ENCODE data around the gene TAC4.
A peak's percentile ranks its signal among the peaks of the same experiment; 100 is the strongest.

TAC4 gene

DNA sequence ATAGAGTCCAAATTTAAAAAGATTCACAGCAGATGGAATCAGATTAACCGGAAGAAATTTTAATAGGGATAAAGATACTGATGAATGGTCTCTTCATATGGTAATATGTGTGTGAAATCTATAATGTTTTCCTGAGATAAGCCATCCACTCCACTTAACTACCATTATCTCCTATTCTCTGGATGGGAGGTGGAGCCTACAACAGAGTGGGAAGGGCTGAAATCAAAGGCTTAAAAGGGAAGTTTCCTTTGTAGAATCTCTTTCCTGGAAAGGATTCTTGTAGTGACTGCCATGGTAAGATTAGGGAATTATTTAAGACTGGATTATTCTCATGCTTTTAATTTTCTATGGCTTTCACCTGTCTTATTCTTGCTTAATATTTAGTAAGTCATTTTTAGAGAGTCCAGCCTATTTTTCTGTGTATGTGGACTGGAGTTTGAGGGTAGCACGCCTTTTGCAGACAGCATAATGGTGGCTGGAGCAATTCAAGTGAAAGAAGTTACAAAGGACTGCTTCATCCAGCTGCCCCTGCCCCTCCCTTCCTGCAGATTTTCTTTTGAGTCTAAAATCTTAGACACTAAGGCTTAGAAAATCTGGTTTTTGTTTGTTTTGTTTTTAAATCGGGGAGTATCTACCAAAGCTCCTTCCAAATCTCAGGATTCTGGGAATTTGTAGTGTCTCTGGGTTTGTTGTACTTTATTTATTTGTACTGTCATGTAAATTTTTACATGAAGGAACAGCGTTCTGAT lies 32.9 kb downstream of the TAC4 start:
- DNase-seq (ENCODE audit: low read depth, low spot score), result no peak

DNA sequence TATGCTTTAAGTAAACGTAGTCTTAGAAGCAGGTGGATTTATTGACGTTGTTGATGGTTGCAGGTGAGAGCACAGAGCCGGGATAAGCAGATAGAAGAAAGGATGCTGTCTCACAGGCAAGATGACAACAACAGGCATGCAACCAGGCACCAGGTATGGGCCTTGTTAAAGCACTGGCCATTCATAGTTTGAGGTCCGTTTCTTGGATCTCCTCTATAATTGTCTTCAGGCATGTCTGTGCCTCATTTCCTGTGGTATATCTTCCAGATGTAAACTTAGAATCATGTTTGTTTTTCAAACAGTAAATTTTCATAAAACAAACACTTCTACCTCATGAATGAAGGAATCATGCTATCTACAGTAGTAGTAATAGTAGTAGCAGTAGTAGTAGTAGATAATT lies 38.8 kb downstream of the TAC4 start:
- DNase-seq (ENCODE audit: low read depth, low spot score), result no peak

DNA sequence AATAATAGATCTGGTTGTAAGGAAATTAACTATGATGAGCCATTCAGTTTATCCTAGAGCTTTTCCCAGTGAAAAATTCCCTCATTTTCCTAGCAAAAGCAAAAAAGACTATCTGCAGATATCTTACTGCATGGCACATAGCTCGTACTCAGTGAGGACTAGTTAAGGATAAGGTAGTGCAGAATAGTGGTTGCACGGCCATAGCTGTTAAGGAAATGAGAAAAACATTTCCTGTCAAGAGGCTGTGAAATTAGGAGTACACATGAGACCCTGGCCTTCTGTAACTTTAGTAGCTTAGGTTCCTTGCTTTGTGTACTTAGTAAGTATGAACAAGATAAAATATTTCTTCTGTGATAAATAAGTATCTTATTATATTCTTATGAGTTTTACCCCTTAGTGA lies 49.1 kb downstream of the TAC4 start:
- DNase-seq (ENCODE audit: low read depth, low spot score), result no peak

DNA sequence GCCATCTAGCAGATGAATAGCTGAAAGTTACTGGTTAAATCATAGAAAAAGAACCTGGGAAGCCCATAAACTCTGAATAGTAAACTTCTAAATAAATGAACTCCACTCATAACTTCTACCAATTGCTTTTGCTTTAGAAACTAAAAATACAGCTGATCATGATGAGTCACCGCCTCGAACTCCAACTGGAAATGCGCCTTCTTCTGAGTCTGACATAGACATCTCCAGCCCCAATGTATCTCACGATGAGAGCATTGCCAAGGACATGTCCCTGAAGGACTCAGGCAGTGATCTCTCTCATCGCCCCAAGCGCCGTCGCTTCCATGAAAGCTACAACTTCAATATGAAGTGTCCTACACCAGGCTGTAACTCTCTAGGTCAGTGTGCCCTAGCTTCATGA lies 49.7 kb downstream of the TAC4 start:
- DNase-seq (ENCODE audit: low read depth, low spot score), result no peak

DNA sequence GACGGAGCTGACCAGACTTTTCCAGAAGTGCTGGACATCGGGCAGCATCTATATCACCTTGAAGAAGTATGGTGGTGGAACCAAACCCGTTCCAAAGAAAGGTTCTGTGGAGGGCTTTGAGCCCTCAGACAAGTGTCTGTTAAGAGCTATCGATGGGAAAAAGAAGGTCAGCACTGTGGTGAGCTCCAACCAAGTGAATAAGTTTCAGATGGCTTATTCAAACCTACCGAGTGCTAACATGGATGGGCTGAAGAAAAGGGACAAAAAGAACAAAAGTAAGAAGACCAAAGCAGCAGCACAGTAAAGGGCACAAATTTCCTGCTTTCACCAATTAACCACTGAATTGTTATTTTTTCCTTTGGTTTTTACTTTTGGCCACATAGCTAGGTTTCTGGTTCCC lies 52.5 kb downstream of the TAC4 start:
- no peak for DNase-seq (ENCODE audit: low read depth, low spot score)

DNA sequence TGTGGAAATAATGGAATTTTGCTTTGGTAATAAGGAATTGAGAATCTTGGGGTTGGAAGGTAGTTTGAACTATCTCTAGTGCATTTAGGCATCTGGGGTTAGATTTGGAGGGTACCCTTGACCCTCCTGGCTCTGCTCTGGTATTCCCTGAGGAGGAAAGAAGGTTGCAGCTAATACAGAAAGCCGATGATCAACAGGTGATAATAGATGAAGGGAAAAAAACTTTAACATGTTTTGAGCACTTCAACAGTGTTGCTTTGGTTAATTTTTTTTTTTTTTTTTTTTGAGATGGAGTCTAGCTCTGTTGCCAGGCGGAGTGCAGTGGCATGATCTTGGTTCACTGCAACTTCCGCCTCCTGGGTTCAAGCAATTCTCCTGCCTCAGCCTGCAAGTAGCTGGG lies 54.6 kb downstream of the TAC4 start:
- DNase-seq (ENCODE audit: low read depth, low spot score), result no peak

DNA sequence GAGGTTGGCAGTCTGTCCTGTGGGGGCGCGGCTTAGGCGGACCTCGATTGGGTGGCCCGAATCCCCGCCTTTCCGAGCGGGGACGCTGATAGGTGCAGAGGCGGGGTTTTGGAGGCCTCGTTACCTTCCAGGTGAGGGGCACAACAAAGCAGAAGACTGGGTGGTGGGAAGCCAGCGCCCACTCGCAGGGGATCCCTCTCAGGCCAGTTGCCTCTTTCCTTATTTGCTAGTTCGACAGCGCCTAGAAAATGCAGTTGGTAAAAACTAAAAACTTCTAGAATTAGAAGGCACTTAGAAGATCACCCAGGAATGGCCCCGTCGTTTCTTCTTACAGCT lies 58.7 kb downstream of the TAC4 start:
- no peak for DNase-seq (ENCODE audit: low read depth, low spot score)

DNA sequence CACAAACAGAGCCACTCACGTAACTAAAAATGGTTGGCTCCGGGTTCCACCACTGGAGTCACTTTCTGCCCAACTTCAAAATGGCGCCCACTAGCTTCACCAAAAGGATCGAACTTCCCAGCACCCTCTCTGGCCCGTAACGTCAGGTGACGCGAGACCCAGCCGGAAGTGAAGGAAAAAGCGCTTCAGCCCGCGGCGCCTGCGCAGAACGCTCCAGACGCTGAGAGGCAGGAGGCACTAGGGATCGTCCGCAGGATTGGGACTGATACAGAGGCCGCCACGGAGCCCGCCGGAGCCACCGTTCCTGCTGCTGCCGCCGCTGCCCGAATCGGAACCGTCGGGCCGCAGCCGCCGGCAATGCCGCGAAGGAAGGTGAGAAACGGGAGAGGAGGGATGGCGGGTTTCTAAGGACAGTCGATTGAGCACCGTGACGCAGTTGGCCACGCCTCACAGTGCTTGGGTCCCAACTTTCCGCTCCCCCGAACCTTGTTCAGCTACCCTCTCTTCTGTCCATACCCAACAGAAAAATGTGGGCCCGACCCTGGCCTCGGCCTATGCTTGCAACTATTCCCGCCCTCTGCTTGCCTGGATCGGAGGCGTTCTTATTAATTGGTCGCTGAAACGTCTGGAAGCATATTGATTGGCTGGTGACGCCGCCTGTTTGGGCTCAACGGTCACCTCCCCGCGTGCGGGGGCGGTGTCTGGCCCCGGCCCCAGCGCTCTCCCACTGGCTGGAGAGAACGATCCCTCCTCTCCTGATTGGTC lies 59.2 kb downstream of the TAC4 start, which contains the start of gene KAT7:
TSS of gene KAT7 (plus strand) at position 204 of the 765 bp plus-strand sequence. CDS start at position 358, 154 bp downstream.
- DNase-seq (ENCODE audit: low read depth, low spot score), result peak; percentile 100
